SK-N-SH (cell line): ENCODE measurements around the gene GLRA3. TPM values are rescaled to one million over a fixed set of nuclear protein-coding genes. Genes with fewer than 3 reads are reported as not detected.

Source experiments
- CTCF ChIA-PET: fragments of 300-600, 350-600 bp; formaldehyde crosslinking; extraction: SDS; loops from one replicate; lab custom pipeline; 2021; lab: Yijun Ruan, JAX
- POLR2A ChIA-PET: fragments of 350-600 bp; sonication (Branson Sonifier 250); formaldehyde crosslinking; extraction: SDS; loops from one replicate; lab custom pipeline; 2020; ENCODE audit warnings: antibody characterized with exemption, inconsistent platforms; lab: Yijun Ruan, JAX
- DNase-seq: peaks from one replicate; pipeline ENCODE4 v3.0.0; 2012
- H2AFZ ChIP-seq: fragments of 200-600 bp; sonication (generic); 2 replicates; pipeline ENCODE4 v1.8.1; 2016; ENCODE audit warnings: antibody characterized with exemption, mild to moderate bottlenecking, low read depth
- H3F3A ChIP-seq: fragments of 200-600 bp; sonication (generic); replicated peaks from 2 replicates; pipeline ENCODE3; 2016; ENCODE audit warnings: antibody characterized with exemption, mild to moderate bottlenecking; ENCODE audit not compliant: insufficient read depth
- H3K27ac ChIP-seq, 2 experiments: fragments of 200-500 bp in 1 of 2; fragments of 200-600 bp in 1 of 2; sonication (Bioruptor generic) in 1 of 2; sonication (generic), shearing (Covaris generic) in 1 of 2; 2 replicates each; pipeline versions ENCODE4 v1.5.1 to v1.6.1; 2014 to 2016; ENCODE audit warnings: low read depth in 2 of 2, inconsistent platforms in 1 of 2, low read length in 1 of 2, mild to moderate bottlenecking in 1 of 2, mixed read lengths in 1 of 2
- H3K27me3 ChIP-seq: fragments of 200-600 bp; sonication (generic), shearing (Covaris generic); 2 replicates; pipeline ENCODE4 v1.6.1; 2016; ENCODE audit warnings: mixed run types; ENCODE audit not compliant: insufficient read depth
- H3K36me3 ChIP-seq, 2 experiments: fragments of 200-500 bp in 1 of 2; fragments of 200-600 bp in 1 of 2; sonication (Bioruptor generic) in 1 of 2; sonication (generic) in 1 of 2; replicated peaks in 1 of 2; 2 replicates each; pipeline versions ENCODE3 to v1.5.1; 2014 to 2016; ENCODE audit warnings: low read length in 1 of 2, mild to moderate bottlenecking in 1 of 2; ENCODE audit not compliant: insufficient read depth in 2 of 2, control insufficient read depth in 1 of 2
- H3K4me1 ChIP-seq, 2 experiments: fragments of 200-500 bp in 1 of 2; fragments of 200-600 bp in 1 of 2; sonication (Bioruptor generic) in 1 of 2; sonication (generic), shearing (Covaris generic) in 1 of 2; 2 replicates each; pipeline versions ENCODE4 v1.5.1 to v1.6.1; 2014 to 2016; ENCODE audit warnings: low read depth in 1 of 2, low read length in 1 of 2, mixed run types in 1 of 2; ENCODE audit not compliant: insufficient read depth in 2 of 2, control insufficient read depth in 1 of 2
- H3K4me2 ChIP-seq: fragments of 200-600 bp; sonication (generic), shearing (Covaris generic); 2 replicates; pipeline ENCODE4 v1.6.1; 2017; ENCODE audit warnings: mixed run types
- H3K4me3 ChIP-seq, 2 experiments: fragments of 200-500 bp in 1 of 2; fragments of 200-600 bp in 1 of 2; sonication (Bioruptor generic) in 1 of 2; sonication (generic), shearing (Covaris generic) in 1 of 2; 2 replicates each; pipeline versions ENCODE4 v1.5.1 to v1.8.1; 2014 to 2016; ENCODE audit warnings: low read depth in 2 of 2, inconsistent platforms in 1 of 2, low read length in 1 of 2, mild to moderate bottlenecking in 1 of 2, mixed read lengths in 1 of 2, moderate library complexity in 1 of 2
- H3K79me2 ChIP-seq: fragments of 200-600 bp; sonication (generic); 2 replicates; pipeline ENCODE4 v1.8.1; 2017; ENCODE audit warnings: mild to moderate bottlenecking; ENCODE audit not compliant: insufficient read depth
- H3K9ac ChIP-seq: fragments of 200-600 bp; sonication (generic); 2 replicates; pipeline ENCODE4 v1.6.1; 2017; ENCODE audit warnings: mixed run types
- H3K9me2 ChIP-seq: fragments of 200-600 bp; sonication (generic); 2 replicates; pipeline ENCODE4 v1.6.1; 2017; ENCODE audit warnings: mixed run types
- H3K9me3 ChIP-seq: fragments of 200-600 bp; sonication (generic); 2 replicates; pipeline ENCODE4 v1.6.1; 2017; ENCODE audit warnings: mixed run types, mild to moderate bottlenecking, moderate library complexity
- H4K20me1 ChIP-seq: fragments of 200-600 bp; sonication (generic); 2 replicates; pipeline ENCODE4 v1.6.1; 2017; ENCODE audit warnings: mild to moderate bottlenecking, mixed run types; ENCODE audit not compliant: insufficient read depth
- CHD2 ChIP-seq: fragments of 150-350 bp; IDR thresholded peaks from 2 replicates; pipeline ENCODE4 v1.6.1; 2018; ENCODE audit warnings: low read length; ENCODE audit not compliant: partially characterized antibody
- EZH2phosphoT487 ChIP-seq: fragments of 200-600 bp; sonication (generic); IDR thresholded peaks from 2 replicates; pipeline ENCODE4 v1.6.1; 2017; ENCODE audit warnings: low read depth, mixed run types, mild to moderate bottlenecking, antibody characterized with exemption, moderate library complexity, borderline replicate concordance
- FOXM1 ChIP-seq: IDR thresholded peaks from 2 replicates; pipeline ENCODE4 v1.4.0; 2012; ENCODE audit warnings: low read depth, mild to moderate bottlenecking
- GABPA ChIP-seq: IDR thresholded peaks from 2 replicates; pipeline ENCODE4 v1.4.0; 2012; ENCODE audit warnings: low read depth, mild to moderate bottlenecking
- JUND ChIP-seq: IDR thresholded peaks from 2 replicates; pipeline ENCODE4 v1.4.0; 2012
- MEF2A ChIP-seq: IDR thresholded peaks from 2 replicates; pipeline ENCODE4 v1.4.0; 2012; ENCODE audit warnings: low read depth, borderline replicate concordance
- NRF1 ChIP-seq: IDR thresholded peaks from 2 replicates; pipeline ENCODE4 v1.6.1; 2012; ENCODE audit warnings: low read depth, mild to moderate bottlenecking, low read length
- RXRA ChIP-seq: IDR thresholded peaks from 2 replicates; pipeline ENCODE4 v1.4.0; 2012; ENCODE audit warnings: low read depth, mild to moderate bottlenecking, borderline replicate concordance
- SIN3A ChIP-seq: IDR thresholded peaks from 2 replicates; pipeline ENCODE4 v1.6.1; 2012; ENCODE audit warnings: low read depth, mild to moderate bottlenecking, low read length, moderate library complexity, borderline replicate concordance
- TEAD4 ChIP-seq: IDR thresholded peaks from 2 replicates; pipeline ENCODE4 v1.4.0; 2012; ENCODE audit warnings: mild to moderate bottlenecking, borderline replicate concordance; ENCODE audit not compliant: insufficient read depth
- WGBS: methylation state at CpG from one replicate; pipeline ENCODE4 v1.1.6; 2017; ENCODE audit warnings: low lambda C conversion rate; 5-methylcytosine and 5-hydroxymethylcytosine counted together
- polyA plus RNA-seq, 3 experiments: library from polyadenylated mRNA; depleted of rRNA; stranded (reverse); fragments of >200 nt; gene quantifications; 2 replicates each; pipeline ENCODE4 v1.2.3, GENCODE V29; 2012
- TF ChIP-seq, protein P1 (sequence below): fragments of 150-350 bp; IDR thresholded peaks from 2 replicates; pipeline ENCODE4 v1.6.1; 2017; ENCODE audit warnings: antibody characterized with exemption, low read length, low read depth, borderline replicate concordance
- TF ChIP-seq, protein P2 (sequence below): fragments of 150-350 bp; IDR thresholded peaks from 2 replicates; pipeline ENCODE4 v1.6.1; 2016; ENCODE audit warnings: mild to moderate bottlenecking, low read depth, low read length

GLRA3 gene
- polyA plus RNA-seq, 1 of the 3 experiments (the other 2 are of a cell fraction) = not detected

DNA sequence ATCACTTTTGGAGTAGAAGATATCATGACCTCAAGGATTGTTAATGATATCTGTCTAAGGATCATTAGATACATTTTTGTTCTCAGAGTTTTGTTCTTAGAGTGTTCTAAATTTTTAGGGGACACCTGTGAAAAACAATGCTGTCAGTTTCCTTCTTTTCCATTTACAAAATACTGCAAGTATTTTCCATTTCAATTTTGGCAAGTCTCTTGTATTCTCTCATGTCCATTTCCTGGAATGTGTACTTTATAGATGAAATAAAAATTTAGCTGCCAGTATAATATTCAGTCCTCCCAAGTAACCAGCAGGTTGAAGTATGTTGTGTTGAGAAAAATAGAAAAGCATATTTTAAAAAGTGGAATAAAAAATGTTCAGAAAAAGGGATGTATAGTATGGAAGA, 188.9 kb downstream of the GLRA3 start (continued):
- TF ChIP-seq JUND (no peak), NRF1 (no peak), EZH2phosphoT487 (no peak), TEAD4 (no peak), GABPA (no peak), FOXM1 (no peak)
- TF ChIP-seq, protein P1, sequence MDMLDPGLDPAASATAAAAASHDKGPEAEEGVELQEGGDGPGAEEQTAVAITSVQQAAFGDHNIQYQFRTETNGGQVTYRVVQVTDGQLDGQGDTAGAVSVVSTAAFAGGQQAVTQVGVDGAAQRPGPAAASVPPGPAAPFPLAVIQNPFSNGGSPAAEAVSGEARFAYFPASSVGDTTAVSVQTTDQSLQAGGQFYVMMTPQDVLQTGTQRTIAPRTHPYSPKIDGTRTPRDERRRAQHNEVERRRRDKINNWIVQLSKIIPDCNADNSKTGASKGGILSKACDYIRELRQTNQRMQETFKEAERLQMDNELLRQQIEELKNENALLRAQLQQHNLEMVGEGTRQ = no peak

DNA sequence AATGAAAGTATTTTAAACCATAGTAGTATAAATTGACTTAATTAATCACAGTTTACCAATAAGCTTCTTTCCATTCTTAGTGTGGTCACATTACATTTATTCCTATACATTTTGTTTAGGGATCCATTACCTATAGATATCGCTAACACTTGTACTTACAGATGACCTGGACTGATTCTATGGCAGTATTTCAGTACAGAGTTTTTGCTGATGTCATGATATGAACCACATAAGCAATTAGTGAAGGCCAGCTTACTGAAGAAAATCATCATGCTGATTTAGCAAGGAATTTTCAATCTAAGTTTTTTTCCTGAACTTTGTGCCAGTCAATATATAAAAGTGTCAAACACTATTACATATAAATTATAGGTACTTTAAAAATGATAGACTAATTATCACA, 193.3 kb downstream of the GLRA3 start:
- Histone ChIP-seq H3K27ac (no peak overlapping the region), H3K4me3 (no peak overlapping the region), H3K9me2 (no peaks in the 10 kb centered on the region), H2AFZ (no peak overlapping the region), H3K9me3 (no peaks in the 10 kb centered on the region), H3K27me3 (no peaks in the 10 kb centered on the region), H3K4me1 (no peaks in the 10 kb centered on the region; a peak in 1 of 4 replicates), H3K9ac (no peak overlapping the region), H3K4me2 (no peak overlapping the region), H3K36me3 (no peaks in the 10 kb centered on the region), H4K20me1 (no peaks in the 10 kb centered on the region), H3K79me2 (no peaks in the 10 kb centered on the region), H3F3A (no peaks in the 10 kb centered on the region)
- POLR2A ChIA-PET = no interaction called here
- no peak for TF ChIP-seq CHD2
- no peak for TF ChIP-seq GABPA
- TF ChIP-seq, protein P2, sequence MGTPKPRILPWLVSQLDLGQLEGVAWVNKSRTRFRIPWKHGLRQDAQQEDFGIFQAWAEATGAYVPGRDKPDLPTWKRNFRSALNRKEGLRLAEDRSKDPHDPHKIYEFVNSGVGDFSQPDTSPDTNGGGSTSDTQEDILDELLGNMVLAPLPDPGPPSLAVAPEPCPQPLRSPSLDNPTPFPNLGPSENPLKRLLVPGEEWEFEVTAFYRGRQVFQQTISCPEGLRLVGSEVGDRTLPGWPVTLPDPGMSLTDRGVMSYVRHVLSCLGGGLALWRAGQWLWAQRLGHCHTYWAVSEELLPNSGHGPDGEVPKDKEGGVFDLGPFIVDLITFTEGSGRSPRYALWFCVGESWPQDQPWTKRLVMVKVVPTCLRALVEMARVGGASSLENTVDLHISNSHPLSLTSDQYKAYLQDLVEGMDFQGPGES = no peak
- TF ChIP-seq MEF2A = no peak
- TF ChIP-seq SIN3A = no peak
- CTCF ChIA-PET = interaction anchor here (0.8 kb wide), 1 partner anchor 65 kb away, joined by 3 read pairs; no protein-coding TSS in a partner anchor
- no peak for DNase-seq
- 50% methylated on average over 1 of the region's 1 CpG for WGBS

DNA sequence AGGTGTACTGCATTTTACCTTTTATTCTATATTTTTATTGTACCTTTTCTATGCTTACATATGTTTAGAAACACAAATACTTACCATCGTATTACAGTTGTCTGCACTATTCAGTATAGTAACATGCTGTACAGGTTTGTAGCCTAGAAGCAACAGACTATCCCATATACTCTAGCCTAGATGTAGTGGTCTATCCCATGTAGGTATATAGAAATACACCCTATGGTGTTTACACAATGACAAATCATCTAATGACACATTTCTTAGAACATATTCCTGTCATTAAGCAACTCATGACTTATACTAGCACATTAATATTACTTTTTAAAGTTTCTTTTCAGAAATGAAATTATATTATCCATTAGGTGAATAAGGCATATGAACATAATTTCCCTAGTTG, 195.6 kb downstream of the GLRA3 start:
- Histone ChIP-seq H3K36me3 (no peaks in the 10 kb centered on the region), H3K4me1 (no peaks in the 10 kb centered on the region; a peak in 1 of 4 replicates), H3K27ac (no peak overlapping the region), H3K9me3 (no peaks in the 10 kb centered on the region), H3K79me2 (no peaks in the 10 kb centered on the region)
- WGBS = 57% methylated on average over 1 of the region's 1 CpG
- TF ChIP-seq NRF1 = no peak
- no peak for TF ChIP-seq RXRA
- TF ChIP-seq, all 33 proteins: peak for 0
- H3F3A ChIP-seq = no peaks in the 10 kb centered on the region
- no peak overlapping the region for H3K9ac ChIP-seq
- no peaks in the 10 kb centered on the region for H3K9me2 ChIP-seq
- H4K20me1 ChIP-seq = no peaks in the 10 kb centered on the region
- H2AFZ ChIP-seq = no peak overlapping the region
- no peaks in the 10 kb centered on the region for H3K27me3 ChIP-seq
- no peak overlapping the region for H3K4me3 ChIP-seq
- POLR2A ChIA-PET = no interaction called here
- H3K4me2 ChIP-seq = no peak overlapping the region
- DNase-seq = no peak
- CTCF ChIA-PET = interaction anchor here (1.0 to 2.1 kb wide), 6 partner anchors 11 to 261 kb away, joined by 4 to 13 read pairs (median 8); no protein-coding TSS in a partner anchor
